AG04449 (cell line): ENCODE measurements around the gene PHLDB3.

Experiments used
- CTCF ChIA-PET: fragments of 350-600 bp; formaldehyde crosslinking; extraction: SDS; loops from one replicate; lab custom pipeline; 2021; ENCODE audit warnings: antibody characterized with exemption; lab: Yijun Ruan, JAX
- POLR2A ChIA-PET: fragments of 400-600, 350-600 bp; formaldehyde crosslinking; extraction: SDS; loops from one replicate; lab custom pipeline; 2020; ENCODE audit warnings: antibody characterized with exemption, inconsistent platforms; lab: Yijun Ruan, JAX
- DNase-seq: peaks from one replicate; pipeline ENCODE4 v3.0.0-alpha.2; 2010; ENCODE audit warnings: low read depth, low spot score
- H3K4me3 ChIP-seq: 2 replicates; pipeline ENCODE4 v1.5.1; 2011; ENCODE audit warnings: low read depth, mild to moderate bottlenecking, control low read depth, low read length
- CTCF ChIP-seq: IDR thresholded peaks from one replicate; pipeline ENCODE4 v1.5.1; 2011; ENCODE audit warnings: mild to moderate bottlenecking, moderate library complexity, low read length, control low read depth, inconsistent platforms; ENCODE audit not compliant: insufficient read depth; ENCODE audit errors: missing control alignments

The PHLDB3 gene

GRCh38 chr19:43541920-43542650 is 37.5 kb upstream of the PHLDB3 start:
- DNase-seq = no peak
- POLR2A ChIA-PET = no interaction called here
- TF ChIP-seq CTCF = no peak
- CTCF ChIA-PET = interaction anchor here (0.8 to 17.0 kb wide), 2 partner anchors 8 to 15 kb away, joined by 3 to 208 read pairs; no protein-coding TSS in a partner anchor
- H3K4me3 ChIP-seq = no peak overlapping the region

- CTCF ChIA-PET = interaction anchor here (17.0 kb wide), 1 partner anchor 16 kb away, joined by 208 read pairs; no protein-coding TSS in a partner anchor
- no peak overlapping the region for H3K4me3 ChIP-seq
- no peak for DNase-seq
- POLR2A ChIA-PET = no interaction called here
- no peak for TF ChIP-seq CTCF
Observed at GRCh38 chr19:43540381-43540780, 35.8 kb upstream of the PHLDB3 start.

- no peak overlapping the region for H3K4me3 ChIP-seq
- TF ChIP-seq CTCF = no peak
- CTCF ChIA-PET = interaction anchor here (1.4 to 17.0 kb wide), 5 partner anchors 9 to 113 kb away, joined by 4 to 208 read pairs (median 5); no protein-coding TSS in a partner anchor
- DNase-seq = no peak
- POLR2A ChIA-PET = no interaction called here
Observed at GRCh38 chr19:43538922-43539321, 34.4 kb upstream of the PHLDB3 start.

GRCh38 chr19:43534816-43535761 is 30.5 kb upstream of the PHLDB3 start:
- H3K4me3 ChIP-seq = no peak overlapping the region
- CTCF ChIA-PET = interaction anchor here (0.7 to 17.0 kb wide), 20 partner anchors 10 to 274 kb away, joined by 3 to 208 read pairs (median 6); partner anchors contain the start of genes IRGQ, PINLYP, XRCC1 and ZNF576
- TF ChIP-seq CTCF = peak; percentile 70
- DNase-seq = no peak
- POLR2A ChIA-PET = interaction anchor here (0.7 kb wide), 1 partner anchor 71 kb away, joined by 3 read pairs; no protein-coding TSS in a partner anchor

GRCh38 chr19:43534305-43534815 is 29.8 kb upstream of the PHLDB3 start:
- POLR2A ChIA-PET = interaction anchor here (1.0 to 1.5 kb wide), 3 partner anchors 62 to 220 kb away, joined by 3 to 8 read pairs (median 5); partner anchors contain the start of genes SMG9 and ZNF576

More at GRCh38 chr19:43534305-43534815, 29.8 kb upstream of the PHLDB3 start:
- TF ChIP-seq CTCF = no peak
- no peak for DNase-seq
- CTCF ChIA-PET = interaction anchor here (1.2 to 17.0 kb wide), 15 partner anchors 11 to 275 kb away, joined by 3 to 208 read pairs (median 6); partner anchors contain the start of genes IRGQ, PINLYP, XRCC1 and ZNF576
- H3K4me3 ChIP-seq = peak overlapping the region; percentile 47
